ENCODE measurements around the gene MYO7B.

GRCh38 chr2:127618551-127619202 is 83.2 kb downstream of the MYO7B start:
- TF ChIP-seq CTCF (IDR thresholded peaks at IDR 0.05) = no peak
- no peak for TF ChIP-seq EZH2phosphoT487 (IDR thresholded peaks at IDR 0.05; ENCODE audit: borderline replicate concordance, low read depth)
- no peak for TF ChIP-seq FOXM1 (IDR thresholded peaks at IDR 0.05; ENCODE audit: low read depth)
- TF ChIP-seq MAX (IDR thresholded peaks at IDR 0.05; ENCODE audit: low read depth) = no peak
- TF ChIP-seq USF2 (IDR thresholded peaks at IDR 0.05; ENCODE audit: borderline replicate concordance, low read depth, low read length) = no peak
- TF ChIP-seq JUND (IDR thresholded peaks at IDR 0.05) = no peak
- no peak for TF ChIP-seq CHD2 (IDR thresholded peaks at IDR 0.05; ENCODE audit: low read length, partially characterized antibody)
